ENCODE results near the gene ZFAND6.

Gene ZFAND6

DNA sequence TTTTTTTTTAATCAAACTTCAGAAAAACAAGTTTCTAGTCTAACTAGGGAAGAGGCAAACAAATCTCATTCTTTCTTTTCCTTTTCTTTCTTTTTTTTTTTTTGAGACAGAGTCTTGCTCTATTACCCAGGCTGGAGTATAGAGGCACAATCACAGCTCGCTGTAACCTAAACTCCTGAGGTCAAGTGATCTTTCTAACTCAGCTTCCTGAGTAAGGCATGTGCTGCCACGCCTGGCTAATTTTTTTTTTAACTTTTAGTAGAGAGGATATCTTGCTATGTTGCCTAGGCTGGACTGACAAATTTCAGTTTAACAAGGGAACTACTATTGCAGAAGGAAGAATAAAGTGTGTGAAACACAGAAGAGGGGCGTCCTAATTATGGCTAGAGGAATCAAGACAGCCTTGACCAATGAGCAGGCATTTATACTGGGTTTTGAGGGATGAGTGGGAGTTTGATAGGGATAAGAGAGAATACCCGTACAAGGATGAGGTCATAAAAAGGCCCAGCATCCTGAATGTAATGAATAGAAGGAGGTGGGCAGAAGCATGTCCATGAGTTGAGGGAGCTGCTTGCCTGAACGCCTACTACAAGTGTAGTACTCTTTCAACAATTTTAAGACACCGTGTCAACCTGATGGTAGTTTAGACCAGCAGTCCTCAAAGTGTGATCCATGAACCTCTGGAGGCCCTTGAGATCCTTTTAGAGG lies 6.7 kb upstream of the ZFAND6 start:
- DNase-seq: no peak

DNA sequence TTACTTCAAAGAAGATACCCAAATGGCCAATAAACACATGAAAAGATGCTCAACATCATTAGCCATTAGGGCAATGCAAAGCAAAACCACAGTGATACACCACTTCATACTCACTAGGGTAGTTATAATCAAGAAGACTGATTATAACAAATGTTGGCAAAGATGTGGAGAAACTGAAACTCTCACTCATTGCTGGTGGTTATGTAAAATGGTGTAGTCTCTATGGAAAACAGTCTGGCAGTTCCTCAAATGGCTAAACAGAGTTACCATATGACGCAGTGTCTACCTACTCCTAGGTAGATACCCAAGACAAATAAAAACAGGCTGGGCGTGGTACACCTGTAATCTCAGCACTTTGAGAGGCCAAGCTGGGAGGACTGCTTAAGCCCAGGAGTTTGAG lies 3.5 kb upstream of the ZFAND6 start:
- DNase-seq: no peak

DNA sequence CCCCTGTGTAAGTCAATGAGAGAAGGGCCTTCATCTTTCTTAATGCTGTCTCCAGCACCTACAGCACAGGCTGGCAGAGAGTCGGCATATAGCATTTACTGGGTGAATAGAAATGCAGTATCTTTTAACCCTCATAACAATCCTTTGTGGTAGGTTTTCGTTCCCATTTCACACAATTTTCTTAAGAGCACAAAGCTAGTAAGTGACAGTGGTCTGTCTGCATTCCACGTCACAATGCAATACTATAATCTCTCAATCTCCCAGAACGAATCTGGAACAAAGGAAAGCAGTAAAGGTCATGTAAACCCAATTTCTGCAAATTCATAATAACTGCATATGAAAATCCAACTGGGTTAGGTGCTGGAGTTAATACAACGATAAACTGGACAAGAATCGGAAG lies 1.4 kb upstream of the ZFAND6 start:
- no peak for DNase-seq

DNA sequence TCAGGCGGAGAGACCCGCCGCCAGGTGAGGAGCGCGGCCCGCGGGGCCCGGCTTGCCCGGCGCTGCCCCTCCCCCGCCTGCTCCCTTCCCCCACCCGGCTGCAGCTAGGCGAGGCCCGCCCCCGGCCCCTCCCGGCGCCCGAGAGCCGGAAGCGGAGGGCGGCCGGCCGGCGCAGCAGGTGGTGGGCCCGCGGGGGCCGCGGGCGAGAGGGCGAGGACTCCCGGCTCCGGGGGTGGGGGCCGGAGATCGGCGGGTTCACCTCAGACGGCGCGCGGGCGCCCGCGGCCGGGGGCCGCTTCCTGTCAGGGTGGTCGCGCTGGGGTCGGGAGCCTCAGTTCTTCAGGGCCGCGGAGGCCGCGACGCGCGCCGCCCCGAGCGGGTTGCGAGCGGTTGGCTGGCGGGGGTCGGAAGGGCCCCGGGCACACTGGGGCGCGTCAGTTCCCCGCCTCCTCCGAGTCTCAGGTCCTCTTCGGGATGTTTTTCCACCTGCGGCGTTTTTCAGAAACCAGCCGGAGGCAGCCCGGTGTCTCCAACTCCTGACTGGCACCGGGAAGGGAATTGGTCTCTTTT lies 395 bp downstream of the ZFAND6 start:
- DNase-seq: peak; percentile 70 to 88

- DNase-seq: peak in 1 of 2 experiments; percentile 42
Measured at GRCh38 chr15:80060356-80061006, 1.0 kb downstream of the ZFAND6 start.

DNA sequence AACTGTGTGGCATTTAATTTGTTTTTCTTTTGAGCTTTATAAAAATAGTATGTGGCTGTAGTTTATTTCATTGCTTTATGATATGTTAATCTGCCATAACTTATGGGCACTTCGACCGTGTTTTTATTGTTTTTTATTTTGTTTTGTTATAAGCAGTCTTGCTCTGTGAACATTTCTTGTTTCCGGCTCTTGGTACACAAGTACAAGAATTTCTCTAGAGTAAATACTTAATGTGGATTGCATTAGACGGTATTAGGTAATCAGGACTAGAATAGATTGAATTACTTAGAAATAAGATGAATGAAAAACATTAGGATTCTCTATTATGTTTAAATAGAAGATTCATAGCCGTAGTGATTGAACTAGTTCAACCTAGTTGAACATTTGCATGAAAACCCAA lies 2.1 kb downstream of the ZFAND6 start:
- DNase-seq: no peak

DNA sequence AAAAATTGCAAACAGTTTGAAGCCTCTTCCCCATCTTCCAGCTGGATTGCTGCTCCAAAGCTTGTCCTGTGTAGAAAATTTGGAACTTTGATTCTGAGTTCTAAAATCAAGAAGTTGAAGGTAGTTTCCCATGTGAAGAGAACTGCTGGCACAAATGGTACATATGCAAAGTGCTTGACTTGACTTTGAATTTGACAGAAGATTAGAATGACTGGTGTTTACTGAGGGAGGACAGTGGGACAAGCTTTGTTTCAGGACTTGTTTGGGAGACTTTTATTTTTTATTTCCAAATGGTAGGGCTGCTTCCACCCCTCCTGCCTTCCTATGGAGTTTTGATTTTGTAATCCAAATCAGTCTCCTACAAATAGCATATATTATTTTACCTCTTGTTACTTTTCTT lies 7.4 kb downstream of the ZFAND6 start:
- no peak for DNase-seq

- no peak for DNase-seq
Measured at GRCh38 chr15:80068578-80068977, 9.1 kb downstream of the ZFAND6 start.

- DNase-seq: peak; percentile 16 to 51
Measured at GRCh38 chr15:80070840-80071239, 11.4 kb downstream of the ZFAND6 start.

DNA sequence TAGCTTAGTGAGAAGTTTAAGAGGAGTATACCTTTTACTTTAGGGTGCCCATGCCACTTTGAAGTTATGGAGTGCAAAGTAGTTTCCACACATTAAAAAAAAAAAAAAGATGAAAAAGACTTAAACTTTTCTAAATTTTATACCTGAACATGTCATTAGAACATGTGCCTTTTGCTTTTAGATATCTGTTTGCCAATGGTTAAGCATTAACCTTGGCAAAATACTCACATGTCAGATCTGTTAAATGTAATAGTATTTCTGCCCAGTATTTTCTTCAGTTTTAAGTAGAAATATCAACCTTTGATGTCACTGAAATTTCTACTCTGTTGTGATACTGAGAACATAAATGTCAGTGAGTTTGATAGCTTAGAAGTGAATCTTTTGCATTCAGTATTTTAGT lies 12.2 kb downstream of the ZFAND6 start:
- no peak for DNase-seq

DNA sequence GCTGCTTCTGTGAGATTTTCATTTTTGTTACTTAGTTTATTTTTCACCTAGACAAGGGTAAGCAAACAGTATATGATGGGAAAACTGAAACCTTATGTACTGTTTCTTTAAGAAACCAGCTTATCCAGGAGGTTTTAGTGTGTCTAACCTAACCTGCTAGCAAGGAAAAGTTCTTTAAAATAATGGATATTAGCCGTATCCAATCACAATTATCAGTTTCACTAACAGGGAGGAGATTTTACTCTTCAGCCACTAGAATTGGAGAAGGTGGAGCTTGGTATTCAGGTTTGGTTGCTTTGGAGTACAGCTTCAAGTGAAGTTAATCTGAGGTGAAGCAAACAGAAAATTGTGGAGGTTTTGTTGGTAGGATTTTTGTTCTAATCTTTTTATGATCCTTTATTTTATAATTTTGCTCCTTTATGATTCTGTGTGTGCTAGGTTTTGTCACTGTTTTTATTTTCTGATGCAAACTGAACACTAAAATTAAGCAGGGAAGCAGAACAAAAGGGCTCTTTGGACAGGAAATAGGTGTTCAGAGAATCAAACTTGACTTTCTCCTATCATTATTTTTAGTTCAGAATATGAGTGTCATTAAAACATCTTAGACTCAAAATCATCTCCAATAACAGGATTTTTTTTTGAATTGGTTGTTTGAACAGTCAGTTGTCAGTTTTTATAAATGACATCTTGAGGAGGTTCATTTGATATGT lies 13.0 kb downstream of the ZFAND6 start:
- DNase-seq: peak; percentile 80 to 95

GRCh38 chr15:80073197-80073596 lies 13.7 kb downstream of the ZFAND6 start:
- no peak for DNase-seq

GRCh38 chr15:80076321-80077318 lies 17.1 kb downstream of the ZFAND6 start:
- no peak for DNase-seq

GRCh38 chr15:80081390-80081789 lies 21.9 kb downstream of the ZFAND6 start:
- no peak for DNase-seq

DNA sequence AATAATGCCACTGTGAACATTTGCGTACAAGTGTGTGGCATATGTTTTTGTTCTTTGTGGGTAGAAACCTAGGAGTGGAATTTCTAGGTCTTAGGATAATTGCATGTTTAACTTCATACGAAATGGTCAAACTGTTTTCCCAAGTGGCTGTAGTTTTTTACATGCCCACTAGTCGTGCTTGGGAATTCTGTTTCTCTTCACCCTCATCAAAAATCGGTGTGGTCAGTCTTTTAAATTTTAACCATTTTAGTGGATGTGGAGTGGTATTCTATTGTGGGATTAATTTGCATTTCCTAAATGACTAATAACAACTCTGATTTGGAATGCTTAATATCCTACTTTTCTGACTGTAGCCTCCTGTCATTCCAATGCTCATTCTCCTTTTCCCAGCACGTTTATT lies 27.6 kb downstream of the ZFAND6 start:
- no peak for DNase-seq

GRCh38 chr15:80090041-80090440 lies 30.6 kb downstream of the ZFAND6 start:
- DNase-seq: no peak

GRCh38 chr15:80090879-80091503 lies 31.5 kb downstream of the ZFAND6 start:
- DNase-seq: no peak

- DNase-seq: no peak
Measured at GRCh38 chr15:80093854-80094418, 34.5 kb downstream of the ZFAND6 start.

DNA sequence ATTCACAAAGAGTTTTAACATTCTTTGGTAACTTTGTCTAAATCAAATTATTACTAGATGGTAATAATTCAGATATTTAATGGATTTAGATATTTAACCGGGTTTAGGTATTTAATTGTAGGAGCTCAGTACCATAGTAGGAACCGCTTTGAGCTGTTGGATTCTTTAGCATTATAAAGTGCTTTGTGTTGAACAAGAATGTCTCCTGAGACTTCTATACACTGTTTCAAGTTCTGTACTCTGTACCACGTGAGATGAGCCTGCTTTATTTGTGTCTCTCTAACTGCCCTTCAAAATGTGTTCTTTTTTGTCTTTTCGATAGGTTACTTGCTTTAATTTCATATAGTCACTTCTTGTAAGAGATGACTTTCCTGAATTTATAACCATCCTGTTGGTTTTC lies 36.0 kb downstream of the ZFAND6 start:
- no peak for DNase-seq

DNA sequence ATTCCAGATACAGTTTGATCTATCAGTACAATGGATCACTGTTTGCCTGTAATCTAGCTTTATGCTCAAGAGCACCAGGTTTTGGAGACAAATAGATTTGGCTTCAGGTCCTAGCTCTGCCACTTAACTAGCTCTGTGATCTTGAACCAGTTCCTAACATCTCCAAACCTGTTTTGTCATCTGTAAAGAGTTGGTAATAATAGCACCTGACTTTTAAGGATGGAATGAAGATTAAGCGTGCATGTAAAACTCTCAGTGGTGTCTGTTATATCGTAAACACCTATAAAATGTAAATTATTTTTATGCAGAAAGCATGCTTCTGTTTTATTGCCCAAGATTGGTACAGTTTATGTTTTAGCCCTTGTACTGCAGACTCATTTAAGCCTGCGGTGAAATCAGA lies 36.5 kb downstream of the ZFAND6 start:
- no peak for DNase-seq

DNA sequence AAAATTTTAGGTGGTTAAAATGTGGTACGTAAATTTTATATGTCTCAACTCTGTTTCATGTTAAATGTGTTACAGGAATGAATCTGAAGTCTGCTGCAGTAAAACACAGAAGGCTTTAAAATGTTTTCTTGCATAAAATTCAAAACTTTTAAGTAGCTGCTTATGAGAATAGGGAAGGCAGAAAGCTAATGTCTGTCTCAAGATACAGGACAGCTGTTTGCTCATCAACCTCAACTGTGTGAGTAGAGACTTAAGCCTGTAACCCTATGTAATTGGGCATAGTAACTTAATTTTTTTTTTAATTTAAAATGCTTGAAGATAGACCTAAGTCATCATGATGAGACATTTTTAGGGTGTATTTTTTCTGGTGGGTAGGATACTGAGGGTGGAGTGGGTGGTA lies 38.9 kb downstream of the ZFAND6 start:
- DNase-seq: no peak

DNA sequence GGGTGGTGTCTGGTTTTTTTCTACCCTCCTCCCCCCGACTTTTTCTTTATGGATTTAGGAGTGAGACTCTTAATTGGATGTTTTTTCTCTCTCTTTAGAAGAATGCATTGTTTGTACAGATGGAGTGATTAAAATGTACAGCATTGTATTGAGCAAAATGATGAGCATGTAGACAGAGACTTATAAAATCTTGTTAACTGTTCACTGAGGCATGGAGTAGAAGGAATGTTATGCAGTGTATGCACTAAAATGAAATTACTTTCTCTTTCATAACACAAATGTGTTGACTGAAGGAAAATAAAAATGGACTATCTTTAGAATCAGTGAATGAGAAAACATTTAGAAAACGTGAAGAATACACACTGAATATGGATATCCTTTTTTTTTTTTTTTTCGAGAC lies 39.8 kb downstream of the ZFAND6 start:
- no peak for DNase-seq

All from NCI-H2081 (cell line).